Mammary epithelial cell (primary cell): ENCODE results near the gene CDK7.
"Not testable (repeated sequence)": the region's sequence is repeated elsewhere in the genome, so short reads cannot be mapped to it uniquely, and the experiment has no call there.

Source experiments
- EZH2 ChIP-seq: IDR thresholded peaks from 2 replicates; pipeline ENCODE4 v1.6.1; 2012; ENCODE audit warnings: low read length, inconsistent platforms, borderline replicate concordance
- TF ChIP-seq, protein P1 (sequence below), 2 donors: IDR thresholded peaks in 1 of 2; conservative IDR thresholded peaks in 1 of 2; 2 replicates each; pipeline ENCODE4 v1.5.1; 2011 to 2012; ENCODE audit warnings: inconsistent platforms in 2 of 2, low read length in 2 of 2, mild to moderate bottlenecking in 2 of 2, control low read depth in 1 of 2, low read depth in 1 of 2; ENCODE audit not compliant: insufficient read depth in 1 of 2; ENCODE audit errors: extremely low read depth in 1 of 2

- TF ChIP-seq, protein P1, sequence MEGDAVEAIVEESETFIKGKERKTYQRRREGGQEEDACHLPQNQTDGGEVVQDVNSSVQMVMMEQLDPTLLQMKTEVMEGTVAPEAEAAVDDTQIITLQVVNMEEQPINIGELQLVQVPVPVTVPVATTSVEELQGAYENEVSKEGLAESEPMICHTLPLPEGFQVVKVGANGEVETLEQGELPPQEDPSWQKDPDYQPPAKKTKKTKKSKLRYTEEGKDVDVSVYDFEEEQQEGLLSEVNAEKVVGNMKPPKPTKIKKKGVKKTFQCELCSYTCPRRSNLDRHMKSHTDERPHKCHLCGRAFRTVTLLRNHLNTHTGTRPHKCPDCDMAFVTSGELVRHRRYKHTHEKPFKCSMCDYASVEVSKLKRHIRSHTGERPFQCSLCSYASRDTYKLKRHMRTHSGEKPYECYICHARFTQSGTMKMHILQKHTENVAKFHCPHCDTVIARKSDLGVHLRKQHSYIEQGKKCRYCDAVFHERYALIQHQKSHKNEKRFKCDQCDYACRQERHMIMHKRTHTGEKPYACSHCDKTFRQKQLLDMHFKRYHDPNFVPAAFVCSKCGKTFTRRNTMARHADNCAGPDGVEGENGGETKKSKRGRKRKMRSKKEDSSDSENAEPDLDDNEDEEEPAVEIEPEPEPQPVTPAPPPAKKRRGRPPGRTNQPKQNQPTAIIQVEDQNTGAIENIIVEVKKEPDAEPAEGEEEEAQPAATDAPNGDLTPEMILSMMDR (conservative IDR thresholded peaks at IDR 0.05 in 1 of 2, IDR thresholded peaks at IDR 0.05 in 1 of 2; ENCODE audit: extremely low read depth in 1 of 2, insufficient read depth in 1 of 2, low read depth in 1 of 2, low read length in 2 of 2), result not testable (repeated sequence)
- TF ChIP-seq EZH2, result not testable (repeated sequence)
Measured at GRCh38 chr5:69255940-69256339, 21.3 kb downstream of the CDK7 start.
